HepG2 (cell line): ENCODE results near the gene TRAPPC3. TPM values are rescaled to one million over a fixed set of nuclear protein-coding genes. Genes with fewer than 3 reads are reported as not detected.

ENCODE experiments used
- ATAC-seq: fragments of 200-7000 bp; cut with Tn5 transposase; 3 replicates; pipeline ENCODE4 v1.9.1; 2020; ENCODE audit warnings: mild to moderate bottlenecking, moderate library complexity
- BruUV-seq: library from RNA; stranded (reverse); fragments of 400-500 nt; replicated peaks from 2 replicates; lab custom pipeline; 2021; lab: Mats Ljungman, UMichigan
- CTCF ChIA-PET: fragments of 300-600 bp; formaldehyde crosslinking; extraction: SDS; loops from one replicate; lab custom pipeline; 2021; ENCODE audit warnings: low total read pairs, inconsistent platforms, low intra/inter-chr PET ratio; lab: Yijun Ruan, JAX
- POLR2A ChIA-PET: fragments of 350-600 bp; sonication (Branson Sonifier 250); formaldehyde crosslinking; loops from one replicate; lab custom pipeline; 2020; ENCODE audit warnings: antibody characterized with exemption, inconsistent platforms; lab: Yijun Ruan, JAX
- DNase-seq: peaks from one replicate; pipeline ENCODE4 v3.0.0-alpha.2; 2015; ENCODE audit warnings: low spot score
- FAIRE-seq: peaks from 3 replicates; lab custom pipeline; 2011; peaks lifted over from hg19 to GRCh38; lab: Jason Lieb, UNC
- H2AFZ ChIP-seq: one replicate; pipeline ENCODE4 v1.6.1; 2011; ENCODE audit warnings: low read length, inconsistent platforms
- H3K27ac ChIP-seq: fragments of 300-600 bp; 3 replicates; pipeline ENCODE4 v1.8.0; 2011; ENCODE audit warnings: mixed run types, mild to moderate bottlenecking, mixed read lengths, low read length, inconsistent platforms; ENCODE audit not compliant: insufficient read depth; ENCODE audit errors: extremely low read length
- H3K27me3 ChIP-seq, 2 experiments: fragments of 200-600 bp in 1 of 2; 2 replicates in 1 of 2; 3 replicates in 1 of 2; pipeline versions ENCODE4 v1.6.0 to v1.8.0; 2011; ENCODE audit warnings: low read length in 2 of 2, mild to moderate bottlenecking in 2 of 2, moderate library complexity in 2 of 2, inconsistent platforms in 1 of 2; ENCODE audit not compliant: insufficient read depth in 2 of 2, control insufficient read depth in 1 of 2
- H3K36me3 ChIP-seq, 2 experiments: fragments of 200-600 bp in 1 of 2; replicated peaks in 1 of 2; 2 replicates in 1 of 2; 3 replicates in 1 of 2; pipeline versions ENCODE4 v1.5.1 to v1.8.0; 2011; ENCODE audit warnings: low read length in 2 of 2, inconsistent platforms in 1 of 2; ENCODE audit not compliant: insufficient read depth in 2 of 2, control insufficient read depth in 1 of 2
- H3K4me1 ChIP-seq: 2 replicates; pipeline ENCODE4 v1.5.1; 2012; ENCODE audit warnings: low read length, inconsistent platforms; ENCODE audit not compliant: insufficient read depth
- H3K4me2 ChIP-seq: 2 replicates; pipeline ENCODE4 v1.6.0; 2011; ENCODE audit warnings: low read depth, low read length, inconsistent platforms
- H3K4me3 ChIP-seq, 3 experiments: fragments of 200-600 bp in 1 of 3; sonication (generic), shearing (Covaris generic) in 1 of 3; replicated peaks in 1 of 3; 2 replicates each; pipeline ENCODE4 v1.5.1; 2011 to 2016; ENCODE audit warnings: low read length in 3 of 3, inconsistent platforms in 2 of 3, low read depth in 2 of 3, mild to moderate bottlenecking in 2 of 3, control low read depth in 1 of 3, mixed read lengths in 1 of 3; ENCODE audit not compliant: insufficient read depth in 1 of 3
- H3K79me2 ChIP-seq: one replicate; pipeline ENCODE4 v1.6.1; 2011; ENCODE audit warnings: low read length, inconsistent platforms; ENCODE audit not compliant: insufficient read depth
- H3K9ac ChIP-seq: 2 replicates; pipeline ENCODE4 v1.6.0; 2011; ENCODE audit warnings: mild to moderate bottlenecking, low read depth, low read length, inconsistent platforms; ENCODE audit not compliant: insufficient read depth
- H3K9me3 ChIP-seq: 2 replicates; pipeline ENCODE4 v1.5.1; 2012; ENCODE audit warnings: mild to moderate bottlenecking, low read length
- H4K20me1 ChIP-seq: 2 replicates; pipeline ENCODE4 v1.6.0; 2011; ENCODE audit warnings: inconsistent platforms, mild to moderate bottlenecking, low read length, moderate library complexity; ENCODE audit not compliant: insufficient read depth
- SOX5 ChIP-seq: IDR thresholded peaks from 2 replicates; pipeline ENCODE4 v1.6.1; 2016; ENCODE audit warnings: borderline replicate concordance
- TAF1 ChIP-seq: sonication (generic); formaldehyde crosslinking; IDR thresholded peaks from 2 replicates; pipeline ENCODE4 v1.4.0; 2020; ENCODE audit warnings: missing genetic modification reagents
- WGBS: methylation state at CpG from one replicate; pipeline ENCODE4 v1.1.6; 2017; ENCODE audit warnings: low lambda C conversion rate; 5-methylcytosine and 5-hydroxymethylcytosine counted together
- in situ Hi-C: cut with HindIII; loops from 2 replicates; pipeline ENCODE4 v1.10.0; 2017; ENCODE audit warnings: low pct_unique_long_range_greater_than_20kb; ENCODE audit not compliant: extremely low pct_ligation_motif_present
- intact Hi-C: fragments of 100-400 bp; cut with micrococcal nuclease; formaldehyde crosslinking; loops from one replicate; pipeline ENCODE4 v1.10.0; 2022; ENCODE audit not compliant: unreplicated experiment
- polyA plus RNA-seq, 8 experiments: library from polyadenylated mRNA; depleted of rRNA in 3 of 8; stranded (reverse) in 7 of 8; unstranded in 1 of 8; fragments of >200 nt; fragmentation: Illumina TruSeq in 4 of 8; extraction: Trizol in 4 of 8; gene quantifications; 2 replicates each; pipeline versions ENCODE4 v1.2.1 to v1.2.3, GENCODE V29; 2011 to 2016; ENCODE audit warnings: low read depth in 4 of 8, missing spikeins in 1 of 8, mixed read lengths in 1 of 8; ENCODE audit not compliant: insufficient read depth in 1 of 8
- total RNA-seq, 5 experiments: library from RNA; depleted of rRNA; stranded (reverse); fragments of >200 nt; fragmentation: Illumina TruSeq; extraction: Trizol; gene quantifications; 2 replicates each; pipeline ENCODE4 v1.2.3, GENCODE V29; 2016; ENCODE audit warnings: low read depth in 1 of 5
- TF ChIP-seq, protein P1 (sequence below): sonication (generic); formaldehyde crosslinking; IDR thresholded peaks from 2 replicates; pipeline ENCODE4 v1.4.0; 2020; ENCODE audit warnings: missing genetic modification reagents, mild to moderate bottlenecking, borderline replicate concordance
- TF ChIP-seq, protein P2 (sequence below): sonication (generic); formaldehyde crosslinking; IDR thresholded peaks from 2 replicates; pipeline ENCODE4 v1.9.0; 2021; ENCODE audit warnings: missing genetic modification reagents, borderline replicate concordance
- TF ChIP-seq, protein P3 (sequence below): IDR thresholded peaks from 2 replicates; pipeline ENCODE4 v1.6.1; 2016; ENCODE audit warnings: low read depth, control low read depth

The TRAPPC3 gene
- total and polyA plus RNA-seq, 2 of the 13 experiments (the other 11 are each of a cell fraction or from before 2014, with no cell fraction given): 53.7 to 62.4 TPM

- TF ChIP-seq, protein P1, sequence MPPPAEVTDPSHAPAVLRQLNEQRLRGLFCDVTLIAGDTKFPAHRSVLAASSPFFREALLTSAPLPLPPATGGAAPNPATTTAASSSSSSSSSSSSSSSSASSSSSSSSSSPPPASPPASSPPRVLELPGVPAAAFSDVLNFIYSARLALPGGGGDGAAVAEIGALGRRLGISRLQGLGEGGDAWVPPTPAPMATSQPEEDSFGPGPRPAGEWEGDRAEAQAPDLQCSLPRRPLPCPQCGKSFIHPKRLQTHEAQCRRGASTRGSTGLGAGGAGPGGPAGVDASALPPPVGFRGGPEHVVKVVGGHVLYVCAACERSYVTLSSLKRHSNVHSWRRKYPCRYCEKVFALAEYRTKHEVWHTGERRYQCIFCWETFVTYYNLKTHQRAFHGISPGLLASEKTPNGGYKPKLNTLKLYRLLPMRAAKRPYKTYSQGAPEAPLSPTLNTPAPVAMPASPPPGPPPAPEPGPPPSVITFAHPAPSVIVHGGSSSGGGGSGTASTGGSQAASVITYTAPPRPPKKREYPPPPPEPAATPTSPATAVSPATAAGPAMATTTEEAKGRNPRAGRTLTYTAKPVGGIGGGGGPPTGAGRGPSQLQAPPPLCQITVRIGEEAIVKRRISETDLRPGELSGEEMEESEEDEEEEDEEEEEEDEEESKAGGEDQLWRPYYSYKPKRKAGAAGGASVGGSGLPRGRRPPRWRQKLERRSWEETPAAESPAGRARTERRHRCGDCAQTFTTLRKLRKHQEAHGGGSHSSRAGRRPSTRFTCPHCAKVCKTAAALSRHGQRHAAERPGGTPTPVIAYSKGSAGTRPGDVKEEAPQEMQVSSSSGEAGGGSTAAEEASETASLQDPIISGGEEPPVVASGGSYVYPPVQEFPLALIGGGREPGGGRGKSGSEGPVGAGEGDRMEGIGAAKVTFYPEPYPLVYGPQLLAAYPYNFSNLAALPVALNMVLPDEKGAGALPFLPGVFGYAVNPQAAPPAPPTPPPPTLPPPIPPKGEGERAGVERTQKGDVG (CRISPR knock-in tag): no peak
- TF ChIP-seq, protein P2, sequence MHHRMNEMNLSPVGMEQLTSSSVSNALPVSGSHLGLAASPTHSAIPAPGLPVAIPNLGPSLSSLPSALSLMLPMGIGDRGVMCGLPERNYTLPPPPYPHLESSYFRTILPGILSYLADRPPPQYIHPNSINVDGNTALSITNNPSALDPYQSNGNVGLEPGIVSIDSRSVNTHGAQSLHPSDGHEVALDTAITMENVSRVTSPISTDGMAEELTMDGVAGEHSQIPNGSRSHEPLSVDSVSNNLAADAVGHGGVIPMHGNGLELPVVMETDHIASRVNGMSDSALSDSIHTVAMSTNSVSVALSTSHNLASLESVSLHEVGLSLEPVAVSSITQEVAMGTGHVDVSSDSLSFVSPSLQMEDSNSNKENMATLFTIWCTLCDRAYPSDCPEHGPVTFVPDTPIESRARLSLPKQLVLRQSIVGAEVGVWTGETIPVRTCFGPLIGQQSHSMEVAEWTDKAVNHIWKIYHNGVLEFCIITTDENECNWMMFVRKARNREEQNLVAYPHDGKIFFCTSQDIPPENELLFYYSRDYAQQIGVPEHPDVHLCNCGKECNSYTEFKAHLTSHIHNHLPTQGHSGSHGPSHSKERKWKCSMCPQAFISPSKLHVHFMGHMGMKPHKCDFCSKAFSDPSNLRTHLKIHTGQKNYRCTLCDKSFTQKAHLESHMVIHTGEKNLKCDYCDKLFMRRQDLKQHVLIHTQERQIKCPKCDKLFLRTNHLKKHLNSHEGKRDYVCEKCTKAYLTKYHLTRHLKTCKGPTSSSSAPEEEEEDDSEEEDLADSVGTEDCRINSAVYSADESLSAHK (CRISPR knock-in tag): no peak
These were observed 23.7 kb upstream of the TRAPPC3 start (continued) for GRCh38 chr1:36172983-36173382.

DNA sequence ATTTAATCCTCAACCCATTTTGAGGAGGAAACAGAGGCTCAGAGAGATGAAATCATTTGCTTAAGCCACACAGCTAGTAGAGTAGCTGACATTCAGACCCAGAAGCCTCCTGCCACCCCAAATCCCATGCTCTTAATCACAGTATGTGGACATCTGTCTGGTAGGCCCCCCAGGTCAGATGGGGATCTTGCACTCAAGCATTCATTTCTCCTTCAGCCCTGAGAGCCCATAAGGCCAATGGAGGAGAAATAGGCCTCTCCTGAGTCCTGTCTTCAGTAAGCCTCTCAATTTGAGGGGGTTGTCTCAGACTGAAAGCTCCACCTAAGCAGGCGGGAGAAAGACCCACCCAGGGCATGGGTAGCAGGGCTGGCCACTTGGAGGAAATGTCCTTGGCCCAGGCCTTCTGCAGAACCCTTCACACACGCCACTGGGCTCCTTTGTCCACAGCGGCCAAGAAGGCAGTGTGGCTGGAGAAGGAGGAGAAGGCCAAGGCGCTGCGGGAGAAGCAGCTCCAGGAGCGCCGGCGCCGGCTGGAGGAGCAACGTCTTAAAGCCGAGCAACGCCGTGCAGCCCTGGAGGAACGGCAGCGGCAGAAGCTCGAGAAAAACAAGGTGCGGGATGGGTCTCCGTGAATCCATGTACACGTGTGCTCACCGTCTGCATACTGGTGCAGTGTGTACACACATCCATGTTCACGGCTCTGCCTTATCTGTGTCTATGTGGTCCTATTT, 22.9 kb upstream of the TRAPPC3 start:
- no peak for FAIRE-seq

More for the DNA sequence above, 22.9 kb upstream of the TRAPPC3 start:
- Histone ChIP-seq H3K9me3 (no peaks in the 10 kb centered on the region), H3K4me2 (no peak overlapping the region), H3K4me1 (no peaks in the 10 kb centered on the region), H4K20me1 (no peaks in the 10 kb centered on the region), H3K27me3 (no peaks in the 10 kb centered on the region), H3K9ac (no peak overlapping the region), H3K36me3 (peaks cover 5 to 34% of the 10 kb centered on the region in 2 experiments; a peak in 4 of 5 replicates), H3K27ac (no peak overlapping the region), H2AFZ (no peak overlapping the region), H3K79me2 (no peaks in the 10 kb centered on the region), H3K4me3 (no peak overlapping the region)
- in situ Hi-C loops (no loop called here), intact Hi-C loops (no loop called here)
- DNase-seq (no peak), ATAC-seq (no peak)
- BruUV-seq: no TSS peak
- 93% methylated on average over 20 of the region's 21 CpGs for WGBS
- POLR2A ChIA-PET: no interaction called here
- CTCF ChIA-PET: no interaction called here
- TF ChIP-seq, protein P3, sequence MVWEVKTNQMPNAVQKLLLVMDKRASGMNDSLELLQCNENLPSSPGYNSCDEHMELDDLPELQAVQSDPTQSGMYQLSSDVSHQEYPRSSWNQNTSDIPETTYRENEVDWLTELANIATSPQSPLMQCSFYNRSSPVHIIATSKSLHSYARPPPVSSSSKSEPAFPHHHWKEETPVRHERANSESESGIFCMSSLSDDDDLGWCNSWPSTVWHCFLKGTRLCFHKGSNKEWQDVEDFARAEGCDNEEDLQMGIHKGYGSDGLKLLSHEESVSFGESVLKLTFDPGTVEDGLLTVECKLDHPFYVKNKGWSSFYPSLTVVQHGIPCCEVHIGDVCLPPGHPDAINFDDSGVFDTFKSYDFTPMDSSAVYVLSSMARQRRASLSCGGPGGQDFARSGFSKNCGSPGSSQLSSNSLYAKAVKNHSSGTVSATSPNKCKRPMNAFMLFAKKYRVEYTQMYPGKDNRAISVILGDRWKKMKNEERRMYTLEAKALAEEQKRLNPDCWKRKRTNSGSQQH: no peak
- TF ChIP-seq SOX5 (CRISPR knock-in tag) (no peak), TAF1 (CRISPR knock-in tag) (no peak)
